ENCODE measurements around the gene KCNIP3.
A peak's percentile ranks its signal among the peaks of the same experiment; 100 is the strongest.

The KCNIP3 gene

GRCh38 chr2:95327861-95328260, 30.7 kb downstream of the KCNIP3 start:
- no peak for DNase-seq (ENCODE audit: low read depth in 2 of 3, low spot score in 1 of 3)

- no peak for DNase-seq (ENCODE audit: low read depth in 2 of 3, low spot score in 1 of 3)
These were observed 31.4 kb downstream of the KCNIP3 start for GRCh38 chr2:95328358-95329125.

GRCh38 chr2:95329401-95329800, 32.3 kb downstream of the KCNIP3 start:
- no peak for DNase-seq (ENCODE audit: low read depth in 2 of 3, low spot score in 1 of 3)

GRCh38 chr2:95329891-95330793, 33.0 kb downstream of the KCNIP3 start:
- DNase-seq (ENCODE audit: low read depth in 2 of 3, low spot score in 1 of 3): no peak

GRCh38 chr2:95330794-95331338, 33.7 kb downstream of the KCNIP3 start:
- no peak for DNase-seq (ENCODE audit: low read depth in 2 of 3, low spot score in 1 of 3)

GRCh38 chr2:95331606-95332005, 34.5 kb downstream of the KCNIP3 start:
- no peak for DNase-seq (ENCODE audit: low read depth in 2 of 3, low spot score in 1 of 3)

- DNase-seq (ENCODE audit: low read depth in 2 of 3, low spot score in 1 of 3): no peak
These were observed 34.9 kb downstream of the KCNIP3 start for GRCh38 chr2:95332036-95332435.

- DNase-seq (ENCODE audit: low read depth in 2 of 3, low spot score in 1 of 3): no peak
These were observed 35.9 kb downstream of the KCNIP3 start for GRCh38 chr2:95333056-95333455.

GRCh38 chr2:95333888-95334338, 36.8 kb downstream of the KCNIP3 start:
- no peak for DNase-seq (ENCODE audit: low read depth in 2 of 3, low spot score in 1 of 3)

- DNase-seq (ENCODE audit: low read depth in 2 of 3, low spot score in 1 of 3): no peak
These were observed 37.9 kb downstream of the KCNIP3 start for GRCh38 chr2:95334916-95335641.

- DNase-seq (ENCODE audit: low read depth in 2 of 3, low spot score in 1 of 3): no peak
These were observed 39.3 kb downstream of the KCNIP3 start for GRCh38 chr2:95336406-95336805.

- DNase-seq (ENCODE audit: low read depth in 2 of 3, low spot score in 1 of 3): no peak
These were observed 40.7 kb downstream of the KCNIP3 start for GRCh38 chr2:95337829-95338228.

- no peak for DNase-seq (ENCODE audit: low read depth in 2 of 3, low spot score in 1 of 3)
These were observed 45.6 kb downstream of the KCNIP3 start for GRCh38 chr2:95342556-95343320.

GRCh38 chr2:95343429-95344214, 46.5 kb downstream of the KCNIP3 start:
- no peak for DNase-seq (ENCODE audit: low read depth in 2 of 3, low spot score in 1 of 3)

GRCh38 chr2:95344215-95344583, 47.1 kb downstream of the KCNIP3 start:
- no peak for DNase-seq (ENCODE audit: low read depth in 2 of 3, low spot score in 1 of 3)

GRCh38 chr2:95344656-95345055, 47.5 kb downstream of the KCNIP3 start:
- DNase-seq (ENCODE audit: low read depth in 2 of 3, low spot score in 1 of 3): no peak

GRCh38 chr2:95345081-95345562, 48.0 kb downstream of the KCNIP3 start:
- no peak for DNase-seq (ENCODE audit: low read depth in 2 of 3, low spot score in 1 of 3)

- peak; percentile 39 to 68 (median 66) for DNase-seq (ENCODE audit: low read depth in 2 of 3, low spot score in 1 of 3)
These were observed 48.5 kb downstream of the KCNIP3 start for GRCh38 chr2:95345563-95346230.

GRCh38 chr2:95346231-95346737, 49.1 kb downstream of the KCNIP3 start:
- DNase-seq (ENCODE audit: low read depth in 2 of 3, low spot score in 1 of 3): peak in 1 of 3 donors; percentile 4

Measured in stimulated activated CD4-positive, alpha-beta T cell treated with anti-CD3 and anti-CD28 coated beads, Interleukin-12 subunit alpha, Interleukin-12 subunit beta, amount 100 ng/mL, for 48 hours (primary cell).